HepG2 (cell line): Measurements from ENCODE around the gene LRGUK. TPM values are rescaled to one million over a fixed set of nuclear protein-coding genes. Genes with fewer than 3 reads are reported as not detected.
A peak's percentile ranks its signal among the peaks of the same experiment; 100 is the strongest.

Experiments used
- ATAC-seq: fragments of 200-7000 bp; cut with Tn5 transposase; 3 replicates; pipeline ENCODE4 v1.9.1; 2020; ENCODE audit warnings: mild to moderate bottlenecking, moderate library complexity
- BruUV-seq: library from RNA; stranded (reverse); fragments of 400-500 nt; replicated peaks from 2 replicates; lab custom pipeline; 2021; lab: Mats Ljungman, UMichigan
- CTCF ChIA-PET: fragments of 300-600 bp; formaldehyde crosslinking; extraction: SDS; loops from one replicate; lab custom pipeline; 2021; ENCODE audit warnings: low total read pairs, inconsistent platforms, low intra/inter-chr PET ratio; lab: Yijun Ruan, JAX
- POLR2A ChIA-PET: fragments of 350-600 bp; sonication (Branson Sonifier 250); formaldehyde crosslinking; loops from one replicate; lab custom pipeline; 2020; ENCODE audit warnings: antibody characterized with exemption, inconsistent platforms; lab: Yijun Ruan, JAX
- DNase-seq: peaks from one replicate; pipeline ENCODE4 v3.0.0-alpha.2; 2015; ENCODE audit warnings: low spot score
- FAIRE-seq: peaks from 3 replicates; lab custom pipeline; 2011; peaks lifted over from hg19 to GRCh38; lab: Jason Lieb, UNC
- H2AFZ ChIP-seq: one replicate; pipeline ENCODE4 v1.6.1; 2011; ENCODE audit warnings: low read length, inconsistent platforms
- H3K27ac ChIP-seq: fragments of 300-600 bp; 3 replicates; pipeline ENCODE4 v1.8.0; 2011; ENCODE audit warnings: mixed run types, mild to moderate bottlenecking, mixed read lengths, low read length, inconsistent platforms; ENCODE audit not compliant: insufficient read depth; ENCODE audit errors: extremely low read length
- H3K27me3 ChIP-seq, 2 experiments: fragments of 200-600 bp in 1 of 2; 2 replicates in 1 of 2; 3 replicates in 1 of 2; pipeline versions ENCODE4 v1.6.0 to v1.8.0; 2011; ENCODE audit warnings: low read length in 2 of 2, mild to moderate bottlenecking in 2 of 2, moderate library complexity in 2 of 2, inconsistent platforms in 1 of 2; ENCODE audit not compliant: insufficient read depth in 2 of 2, control insufficient read depth in 1 of 2
- H3K36me3 ChIP-seq, 2 experiments: fragments of 200-600 bp in 1 of 2; replicated peaks in 1 of 2; 2 replicates in 1 of 2; 3 replicates in 1 of 2; pipeline versions ENCODE4 v1.5.1 to v1.8.0; 2011; ENCODE audit warnings: low read length in 2 of 2, inconsistent platforms in 1 of 2; ENCODE audit not compliant: insufficient read depth in 2 of 2, control insufficient read depth in 1 of 2
- H3K4me1 ChIP-seq: 2 replicates; pipeline ENCODE4 v1.5.1; 2012; ENCODE audit warnings: low read length, inconsistent platforms; ENCODE audit not compliant: insufficient read depth
- H3K4me2 ChIP-seq: 2 replicates; pipeline ENCODE4 v1.6.0; 2011; ENCODE audit warnings: low read depth, low read length, inconsistent platforms
- H3K4me3 ChIP-seq, 3 experiments: fragments of 200-600 bp in 1 of 3; sonication (generic), shearing (Covaris generic) in 1 of 3; replicated peaks in 1 of 3; 2 replicates each; pipeline ENCODE4 v1.5.1; 2011 to 2016; ENCODE audit warnings: low read length in 3 of 3, inconsistent platforms in 2 of 3, low read depth in 2 of 3, mild to moderate bottlenecking in 2 of 3, control low read depth in 1 of 3, mixed read lengths in 1 of 3; ENCODE audit not compliant: insufficient read depth in 1 of 3
- H3K79me2 ChIP-seq: one replicate; pipeline ENCODE4 v1.6.1; 2011; ENCODE audit warnings: low read length, inconsistent platforms; ENCODE audit not compliant: insufficient read depth
- H3K9ac ChIP-seq: 2 replicates; pipeline ENCODE4 v1.6.0; 2011; ENCODE audit warnings: mild to moderate bottlenecking, low read depth, low read length, inconsistent platforms; ENCODE audit not compliant: insufficient read depth
- H3K9me3 ChIP-seq: 2 replicates; pipeline ENCODE4 v1.5.1; 2012; ENCODE audit warnings: mild to moderate bottlenecking, low read length
- H4K20me1 ChIP-seq: 2 replicates; pipeline ENCODE4 v1.6.0; 2011; ENCODE audit warnings: inconsistent platforms, mild to moderate bottlenecking, low read length, moderate library complexity; ENCODE audit not compliant: insufficient read depth
- ATF5 ChIP-seq: sonication (generic); formaldehyde crosslinking; IDR thresholded peaks from 2 replicates; pipeline ENCODE4 v1.4.0; 2020; ENCODE audit warnings: mild to moderate bottlenecking, low read depth, missing genetic modification reagents
- ELF1 ChIP-seq: sonication (generic); formaldehyde crosslinking; IDR thresholded peaks from 2 replicates; pipeline ENCODE4 v1.4.0; 2020; ENCODE audit warnings: missing genetic modification reagents
- KLF16 ChIP-seq, 2 experiments: sonication (generic) in 1 of 2; formaldehyde crosslinking in 1 of 2; IDR thresholded peaks; 2 replicates each; pipeline versions ENCODE4 v1.6.1 to v1.8.0; 2016 to 2023; ENCODE audit warnings: missing genetic modification reagents in 2 of 2, missing compliant biosample characterization in 1 of 2
- SPEN ChIP-seq: sonication (generic); formaldehyde crosslinking; IDR thresholded peaks from 2 replicates; pipeline ENCODE4 v1.5.1; 2020; ENCODE audit warnings: low read depth, mild to moderate bottlenecking, missing genetic modification reagents
- THYN1 ChIP-seq: sonication (generic); formaldehyde crosslinking; IDR thresholded peaks from 2 replicates; pipeline ENCODE4 v1.8.1; 2023; ENCODE audit warnings: low read depth, mild to moderate bottlenecking, moderate library complexity, missing genetic modification reagents, borderline replicate concordance
- TMF1 ChIP-seq: sonication (generic); formaldehyde crosslinking; IDR thresholded peaks from 2 replicates; pipeline ENCODE4 v1.8.1; 2022; ENCODE audit warnings: low read depth, missing genetic modification reagents
- XRCC5 ChIP-seq: fragments of 200-400 bp; formaldehyde crosslinking; optimal IDR thresholded peaks from 2 replicates; pipeline ENCODE3; 2017; ENCODE audit warnings: mild to moderate bottlenecking, low read length
- ZKSCAN1 ChIP-seq: fragments of 150-350 bp; IDR thresholded peaks from 2 replicates; pipeline ENCODE4 v1.6.1; 2014; ENCODE audit warnings: low read length
- ZNF12 ChIP-seq: sonication (generic); formaldehyde crosslinking; IDR thresholded peaks from 2 replicates; pipeline ENCODE4 v1.5.0; 2020; ENCODE audit warnings: missing genetic modification reagents
- ZNF607 ChIP-seq: sonication (generic); formaldehyde crosslinking; IDR thresholded peaks from 2 replicates; pipeline ENCODE4 v1.5.1; 2020; ENCODE audit warnings: missing genetic modification reagents, mild to moderate bottlenecking, borderline replicate concordance
- WGBS: methylation state at CpG from one replicate; pipeline ENCODE4 v1.1.6; 2017; ENCODE audit warnings: low lambda C conversion rate; 5-methylcytosine and 5-hydroxymethylcytosine counted together
- in situ Hi-C: cut with HindIII; loops from 2 replicates; pipeline ENCODE4 v1.10.0; 2017; ENCODE audit warnings: low pct_unique_long_range_greater_than_20kb; ENCODE audit not compliant: extremely low pct_ligation_motif_present
- intact Hi-C: fragments of 100-400 bp; cut with micrococcal nuclease; formaldehyde crosslinking; loops from one replicate; pipeline ENCODE4 v1.10.0; 2022; ENCODE audit not compliant: unreplicated experiment
- polyA plus RNA-seq, 8 experiments: library from polyadenylated mRNA; depleted of rRNA in 3 of 8; stranded (reverse) in 7 of 8; unstranded in 1 of 8; fragments of >200 nt; fragmentation: Illumina TruSeq in 4 of 8; extraction: Trizol in 4 of 8; gene quantifications; 2 replicates each; pipeline versions ENCODE4 v1.2.1 to v1.2.3, GENCODE V29; 2011 to 2016; ENCODE audit warnings: low read depth in 4 of 8, missing spikeins in 1 of 8, mixed read lengths in 1 of 8; ENCODE audit not compliant: insufficient read depth in 1 of 8
- total RNA-seq, 5 experiments: library from RNA; depleted of rRNA; stranded (reverse); fragments of >200 nt; fragmentation: Illumina TruSeq; extraction: Trizol; gene quantifications; 2 replicates each; pipeline ENCODE4 v1.2.3, GENCODE V29; 2016; ENCODE audit warnings: low read depth in 1 of 5
- TF ChIP-seq, protein P1 (sequence below): sonication (generic); formaldehyde crosslinking; IDR thresholded peaks from 2 replicates; pipeline ENCODE4 v1.5.0; 2020; ENCODE audit warnings: mild to moderate bottlenecking, missing genetic modification reagents, moderate library complexity
- TF ChIP-seq, protein P2 (sequence below): sonication (generic); IDR thresholded peaks from 2 replicates; pipeline ENCODE4 v1.6.1; 2016; ENCODE audit warnings: low read depth, borderline replicate concordance

The LRGUK gene
- total and polyA plus RNA-seq, 2 of the 13 experiments (the other 11 are each of a cell fraction or from before 2014, with no cell fraction given), result 0.18 to 0.20 TPM

GRCh38 chr7:134140889-134141867 is 14.0 kb downstream of the LRGUK start (continued):
- TF ChIP-seq ELF1 (CRISPR knock-in tag) (no peak), SPEN (no peak), ZNF12 (CRISPR knock-in tag) (no peak), XRCC5 (peak; percentile 57), KLF16 (CRISPR knock-in tag; IDR thresholded peaks at IDR 0.05) (0 out of 4 replicates have a peak, but pooled peaks of 1 of the 2 experiments have one; percentile 15), THYN1 (CRISPR knock-in tag) (no peak), ZNF607 (CRISPR knock-in tag) (no peak)
- TF ChIP-seq, protein P1, sequence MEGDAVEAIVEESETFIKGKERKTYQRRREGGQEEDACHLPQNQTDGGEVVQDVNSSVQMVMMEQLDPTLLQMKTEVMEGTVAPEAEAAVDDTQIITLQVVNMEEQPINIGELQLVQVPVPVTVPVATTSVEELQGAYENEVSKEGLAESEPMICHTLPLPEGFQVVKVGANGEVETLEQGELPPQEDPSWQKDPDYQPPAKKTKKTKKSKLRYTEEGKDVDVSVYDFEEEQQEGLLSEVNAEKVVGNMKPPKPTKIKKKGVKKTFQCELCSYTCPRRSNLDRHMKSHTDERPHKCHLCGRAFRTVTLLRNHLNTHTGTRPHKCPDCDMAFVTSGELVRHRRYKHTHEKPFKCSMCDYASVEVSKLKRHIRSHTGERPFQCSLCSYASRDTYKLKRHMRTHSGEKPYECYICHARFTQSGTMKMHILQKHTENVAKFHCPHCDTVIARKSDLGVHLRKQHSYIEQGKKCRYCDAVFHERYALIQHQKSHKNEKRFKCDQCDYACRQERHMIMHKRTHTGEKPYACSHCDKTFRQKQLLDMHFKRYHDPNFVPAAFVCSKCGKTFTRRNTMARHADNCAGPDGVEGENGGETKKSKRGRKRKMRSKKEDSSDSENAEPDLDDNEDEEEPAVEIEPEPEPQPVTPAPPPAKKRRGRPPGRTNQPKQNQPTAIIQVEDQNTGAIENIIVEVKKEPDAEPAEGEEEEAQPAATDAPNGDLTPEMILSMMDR, result peak; percentile 90

DNA sequence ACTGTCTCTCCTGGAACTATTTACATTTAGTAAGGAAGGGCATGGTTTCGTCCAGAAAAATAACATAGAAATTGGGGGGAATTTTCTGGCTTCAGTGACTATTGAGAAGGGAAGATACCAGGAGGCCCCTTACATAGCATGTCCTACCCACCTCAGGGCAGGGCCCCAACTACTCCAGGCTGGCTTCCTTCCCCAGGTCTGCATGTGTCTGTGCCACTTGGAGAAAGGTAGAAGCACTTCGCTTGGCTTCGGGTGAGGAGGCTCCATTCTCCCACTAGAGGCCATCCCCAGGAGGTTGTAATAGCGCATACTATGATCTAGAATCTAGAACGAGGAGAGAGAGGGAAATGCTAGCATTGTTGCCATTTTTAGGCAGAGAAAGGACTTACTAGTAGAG is 14.7 kb downstream of the LRGUK start:
- BruUV-seq, result no TSS peak
- Histone ChIP-seq H3K4me1 (peaks cover 6% of the 10 kb centered on the region; the same call in 1 of the 2 replicates), H3K9me3 (no peaks in the 10 kb centered on the region), H2AFZ (no peak overlapping the region), H3K9ac (no peak overlapping the region), H3K4me2 (no peak overlapping the region), H3K36me3 (no peaks in the 10 kb centered on the region), H4K20me1 (no peaks in the 10 kb centered on the region), H3K27ac (no peak overlapping the region), H3K4me3 (no peak overlapping the region), H3K27me3 (no peaks in the 10 kb centered on the region), H3K79me2 (no peaks in the 10 kb centered on the region)
- no peak for FAIRE-seq
- in situ Hi-C loops (loop anchor here (10.0 kb wide), 1 partner anchor 283 kb away; no protein-coding TSS in a partner anchor), intact Hi-C loops (loop anchor here (1.0 to 5.0 kb wide), 3 partner anchors 33 to 278 kb away; no protein-coding TSS in a partner anchor)
- no peak for TF ChIP-seq ZKSCAN1
- TF ChIP-seq TMF1 (CRISPR knock-in tag), result no peak
- no peak for TF ChIP-seq ATF5 (CRISPR knock-in tag)
- TF ChIP-seq, protein P2, sequence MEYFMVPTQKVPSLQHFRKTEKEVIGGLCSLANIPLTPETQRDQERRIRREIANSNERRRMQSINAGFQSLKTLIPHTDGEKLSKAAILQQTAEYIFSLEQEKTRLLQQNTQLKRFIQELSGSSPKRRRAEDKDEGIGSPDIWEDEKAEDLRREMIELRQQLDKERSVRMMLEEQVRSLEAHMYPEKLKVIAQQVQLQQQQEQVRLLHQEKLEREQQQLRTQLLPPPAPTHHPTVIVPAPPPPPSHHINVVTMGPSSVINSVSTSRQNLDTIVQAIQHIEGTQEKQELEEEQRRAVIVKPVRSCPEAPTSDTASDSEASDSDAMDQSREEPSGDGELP, result no peak
- DNase-seq, result no peak
- WGBS, result 34% methylated on average over 5 of the region's 5 CpGs
- ChIA-PET CTCF (interaction anchor here (1.3 kb wide), 1 partner anchor 279 kb away, joined by 6 read pairs; no protein-coding TSS in a partner anchor), POLR2A (interaction anchor here (1.2 kb wide), 1 partner anchor 14 kb away, joined by 3 read pairs; the partner anchor contains the start of gene LRGUK)
- ATAC-seq, result peak; percentile 37; the same call in 1 of the 3 replicates
